Measurements from ENCODE around the gene ATP1A1. TPM values are rescaled to one million over a fixed set of nuclear protein-coding genes. Genes with fewer than 3 reads are reported as not detected.

ATP1A1 gene
- total RNA-seq, 1 donor, result 122 TPM

DNA sequence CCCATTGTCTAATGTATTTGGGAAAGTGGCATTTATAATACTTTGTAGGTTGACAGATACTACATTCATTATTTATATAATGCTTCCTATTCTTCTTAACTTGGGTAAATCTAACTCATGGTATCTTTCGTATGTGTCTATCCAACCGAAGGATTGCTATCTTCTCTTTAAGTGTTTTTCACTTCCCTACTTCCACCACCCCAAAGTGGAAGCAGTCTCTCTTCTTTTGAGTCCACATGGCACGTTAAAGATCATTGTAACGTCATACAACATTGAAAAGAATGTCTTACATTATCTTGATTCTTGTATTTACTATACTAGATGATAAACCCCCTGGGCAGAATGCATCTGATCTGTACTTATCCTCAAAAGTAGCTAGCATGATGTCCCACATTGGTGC is 21.2 kb downstream of the ATP1A1 start:
- H4K20me1 ChIP-seq (ENCODE audit: insufficient read depth, low read length), result peaks cover 3% of the 10 kb centered on the region
- peaks cover 9% of the 10 kb centered on the region for H3K79me2 ChIP-seq (ENCODE audit: insufficient read depth, low read length)

DNA sequence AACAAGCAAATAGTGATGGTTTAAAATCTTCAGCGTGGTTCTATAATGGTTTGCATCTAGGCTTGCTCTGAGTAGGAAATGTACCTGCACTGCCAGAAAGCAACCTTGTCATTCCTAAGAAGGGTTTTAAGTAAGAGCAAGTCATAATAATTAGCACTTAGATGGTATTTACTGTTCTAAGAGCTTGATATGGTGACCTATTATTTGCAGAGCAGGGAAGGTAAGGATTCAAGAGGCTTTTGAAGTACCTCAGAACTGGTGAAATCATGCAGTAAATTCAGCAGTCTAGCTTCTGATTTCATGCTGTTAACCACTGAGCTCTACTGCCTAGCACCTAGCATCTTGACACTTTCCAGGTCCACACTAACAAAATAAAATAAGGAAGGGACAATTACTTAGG is 23.7 kb downstream of the ATP1A1 start:
- Histone ChIP-seq H3K9me3 (ENCODE audit: low read depth, low read length) (no peaks in the 10 kb centered on the region), H3K4me1 (ENCODE audit: insufficient read depth, low read length) (no peaks in the 10 kb centered on the region), H4K20me1 (ENCODE audit: insufficient read depth, low read length) (no peaks in the 10 kb centered on the region), H2AFZ (ENCODE audit: low read length) (no peak overlapping the region), H3K4me2 (ENCODE audit: insufficient read depth, low read length) (no peak overlapping the region), H3K4me3 (ENCODE audit: insufficient read depth, low read length) (no peak overlapping the region), H3K27me3 (ENCODE audit: insufficient read depth, low read length) (no peaks in the 10 kb centered on the region), H3K27ac (ENCODE audit: low read depth, low read length) (no peak overlapping the region), H3K36me3 (ENCODE audit: insufficient read depth, low read length) (peaks cover 95% of the 10 kb centered on the region), H3K79me2 (ENCODE audit: insufficient read depth, low read length) (peaks cover 5% of the 10 kb centered on the region)
- DNase-seq (ENCODE audit: insufficient read length, low spot score, missing footprints), result no peak
- TF ChIP-seq, protein P1, sequence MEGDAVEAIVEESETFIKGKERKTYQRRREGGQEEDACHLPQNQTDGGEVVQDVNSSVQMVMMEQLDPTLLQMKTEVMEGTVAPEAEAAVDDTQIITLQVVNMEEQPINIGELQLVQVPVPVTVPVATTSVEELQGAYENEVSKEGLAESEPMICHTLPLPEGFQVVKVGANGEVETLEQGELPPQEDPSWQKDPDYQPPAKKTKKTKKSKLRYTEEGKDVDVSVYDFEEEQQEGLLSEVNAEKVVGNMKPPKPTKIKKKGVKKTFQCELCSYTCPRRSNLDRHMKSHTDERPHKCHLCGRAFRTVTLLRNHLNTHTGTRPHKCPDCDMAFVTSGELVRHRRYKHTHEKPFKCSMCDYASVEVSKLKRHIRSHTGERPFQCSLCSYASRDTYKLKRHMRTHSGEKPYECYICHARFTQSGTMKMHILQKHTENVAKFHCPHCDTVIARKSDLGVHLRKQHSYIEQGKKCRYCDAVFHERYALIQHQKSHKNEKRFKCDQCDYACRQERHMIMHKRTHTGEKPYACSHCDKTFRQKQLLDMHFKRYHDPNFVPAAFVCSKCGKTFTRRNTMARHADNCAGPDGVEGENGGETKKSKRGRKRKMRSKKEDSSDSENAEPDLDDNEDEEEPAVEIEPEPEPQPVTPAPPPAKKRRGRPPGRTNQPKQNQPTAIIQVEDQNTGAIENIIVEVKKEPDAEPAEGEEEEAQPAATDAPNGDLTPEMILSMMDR (IDR thresholded peaks at IDR 0.05; ENCODE audit: extremely low read depth, low read depth, low read length), result no peak

More for the DNA sequence above, 21.2 kb downstream of the ATP1A1 start:
- no peak overlapping the region for H3K4me2 ChIP-seq (ENCODE audit: insufficient read depth, low read length)
- no peak overlapping the region for H3K27ac ChIP-seq (ENCODE audit: low read depth, low read length)
- H3K27me3 ChIP-seq (ENCODE audit: insufficient read depth, low read length), result no peaks in the 10 kb centered on the region
- H3K9me3 ChIP-seq (ENCODE audit: low read depth, low read length), result no peaks in the 10 kb centered on the region
- no peaks in the 10 kb centered on the region for H3K4me1 ChIP-seq (ENCODE audit: insufficient read depth, low read length)
- no peak overlapping the region for H3K4me3 ChIP-seq (ENCODE audit: insufficient read depth, low read length)
- H3K36me3 ChIP-seq (ENCODE audit: insufficient read depth, low read length), result peaks cover 95% of the 10 kb centered on the region
- DNase-seq (ENCODE audit: insufficient read length, low spot score, missing footprints), result no peak
- TF ChIP-seq, protein P1 (IDR thresholded peaks at IDR 0.05; ENCODE audit: extremely low read depth, low read depth, low read length), result no peak
- no peak overlapping the region for H2AFZ ChIP-seq (ENCODE audit: low read length)

DNA sequence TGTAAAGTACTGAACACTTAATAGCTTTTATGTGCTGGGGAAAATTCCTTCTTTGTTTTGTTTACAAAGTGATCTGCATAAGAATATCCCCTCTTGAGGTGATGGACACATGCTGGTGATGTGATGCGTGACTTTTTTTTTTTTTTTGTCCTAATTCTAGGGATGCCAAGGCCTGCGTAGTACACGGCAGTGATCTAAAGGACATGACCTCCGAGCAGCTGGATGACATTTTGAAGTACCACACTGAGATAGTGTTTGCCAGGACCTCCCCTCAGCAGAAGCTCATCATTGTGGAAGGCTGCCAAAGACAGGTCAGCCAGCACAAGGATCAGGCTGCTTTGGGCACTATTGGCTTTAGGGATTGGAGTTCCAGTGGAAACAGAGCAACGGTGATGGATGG is 24.7 kb downstream of the ATP1A1 start:
- no peak overlapping the region for H3K4me2 ChIP-seq (ENCODE audit: insufficient read depth, low read length)
- DNase-seq (ENCODE audit: insufficient read length, low spot score, missing footprints), result no peak

DNA sequence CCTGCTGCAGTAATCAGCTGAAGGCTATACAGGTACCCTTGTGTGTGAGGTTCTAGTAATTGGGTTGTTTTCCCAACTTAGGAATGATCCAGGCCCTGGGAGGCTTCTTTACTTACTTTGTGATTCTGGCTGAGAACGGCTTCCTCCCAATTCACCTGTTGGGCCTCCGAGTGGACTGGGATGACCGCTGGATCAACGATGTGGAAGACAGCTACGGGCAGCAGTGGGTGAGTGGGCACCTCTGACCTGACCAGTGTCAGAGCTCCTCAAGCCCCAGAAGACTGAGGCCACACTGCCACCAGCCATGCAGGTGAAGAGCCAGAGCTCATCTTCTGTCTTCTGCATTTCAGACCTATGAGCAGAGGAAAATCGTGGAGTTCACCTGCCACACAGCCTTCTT is 27.7 kb downstream of the ATP1A1 start:
- H3K4me2 ChIP-seq (ENCODE audit: insufficient read depth, low read length), result no peak overlapping the region
- no peak overlapping the region for H3K27ac ChIP-seq (ENCODE audit: low read depth, low read length)
- no peaks in the 10 kb centered on the region for H3K4me1 ChIP-seq (ENCODE audit: insufficient read depth, low read length)
- no peak for DNase-seq (ENCODE audit: insufficient read length, low spot score, missing footprints)
- H3K4me3 ChIP-seq (ENCODE audit: insufficient read depth, low read length), result no peak overlapping the region
- TF ChIP-seq, protein P1 (IDR thresholded peaks at IDR 0.05; ENCODE audit: extremely low read depth, low read depth, low read length), result no peak
- H3K9me3 ChIP-seq (ENCODE audit: low read depth, low read length), result no peaks in the 10 kb centered on the region
- no peak overlapping the region for H2AFZ ChIP-seq (ENCODE audit: low read length)
- no peaks in the 10 kb centered on the region for H3K79me2 ChIP-seq (ENCODE audit: insufficient read depth, low read length)
- H4K20me1 ChIP-seq (ENCODE audit: insufficient read depth, low read length), result peaks cover 4% of the 10 kb centered on the region
- H3K36me3 ChIP-seq (ENCODE audit: insufficient read depth, low read length), result peaks cover 96% of the 10 kb centered on the region
- no peaks in the 10 kb centered on the region for H3K27me3 ChIP-seq (ENCODE audit: insufficient read depth, low read length)

More for the DNA sequence above, 24.7 kb downstream of the ATP1A1 start:
- TF ChIP-seq, protein P1 (IDR thresholded peaks at IDR 0.05; ENCODE audit: extremely low read depth, low read depth, low read length), result no peak
- H2AFZ ChIP-seq (ENCODE audit: low read length), result no peak overlapping the region
- H3K9me3 ChIP-seq (ENCODE audit: low read depth, low read length), result no peaks in the 10 kb centered on the region
- H3K4me1 ChIP-seq (ENCODE audit: insufficient read depth, low read length), result no peaks in the 10 kb centered on the region
- H4K20me1 ChIP-seq (ENCODE audit: insufficient read depth, low read length), result peaks cover 3% of the 10 kb centered on the region
- no peaks in the 10 kb centered on the region for H3K27me3 ChIP-seq (ENCODE audit: insufficient read depth, low read length)
- no peak overlapping the region for H3K27ac ChIP-seq (ENCODE audit: low read depth, low read length)
- H3K79me2 ChIP-seq (ENCODE audit: insufficient read depth, low read length), result no peaks in the 10 kb centered on the region
- no peak overlapping the region for H3K4me3 ChIP-seq (ENCODE audit: insufficient read depth, low read length)
- peaks cover 95% of the 10 kb centered on the region for H3K36me3 ChIP-seq (ENCODE audit: insufficient read depth, low read length)

Measured in osteoblast (primary cell).